Measurements from ENCODE around the gene CHN1.
A peak's percentile ranks its signal among the peaks of the same experiment; 100 is the strongest.

The CHN1 gene

GRCh38 chr2:174781298-174781697, 223.9 kb downstream of the CHN1 start:
- no peak for DNase-seq

DNA sequence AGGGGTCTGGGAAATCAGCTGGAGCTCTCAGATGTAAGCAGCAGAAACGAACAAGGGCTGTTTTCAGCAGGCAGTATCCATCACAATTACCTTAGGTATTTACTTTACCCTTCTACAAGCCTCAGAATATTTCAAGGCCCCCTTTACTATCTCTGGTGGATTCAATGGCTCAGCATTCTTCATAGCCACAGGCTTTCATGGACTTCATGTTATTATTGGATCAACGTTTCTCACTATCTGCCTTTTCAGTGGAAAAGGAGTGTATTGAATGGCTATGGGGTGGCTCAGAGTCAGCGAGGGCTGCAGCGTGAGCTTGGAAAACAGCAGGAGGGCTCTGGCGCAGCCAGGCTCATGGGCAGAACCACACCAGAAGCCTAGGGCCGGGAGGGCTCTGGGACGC, 224.3 kb downstream of the CHN1 start:
- DNase-seq: no peak

GRCh38 chr2:174780191-174780840, 224.9 kb downstream of the CHN1 start:
- peak in 1 of 2 donors; percentile 11 for DNase-seq

- peak in 1 of 2 donors; percentile 29 for DNase-seq
Observed at GRCh38 chr2:174779361-174779928, 225.7 kb downstream of the CHN1 start.

GRCh38 chr2:174778085-174778981, 226.8 kb downstream of the CHN1 start:
- peak; percentile 83 to 84 for DNase-seq

DNA sequence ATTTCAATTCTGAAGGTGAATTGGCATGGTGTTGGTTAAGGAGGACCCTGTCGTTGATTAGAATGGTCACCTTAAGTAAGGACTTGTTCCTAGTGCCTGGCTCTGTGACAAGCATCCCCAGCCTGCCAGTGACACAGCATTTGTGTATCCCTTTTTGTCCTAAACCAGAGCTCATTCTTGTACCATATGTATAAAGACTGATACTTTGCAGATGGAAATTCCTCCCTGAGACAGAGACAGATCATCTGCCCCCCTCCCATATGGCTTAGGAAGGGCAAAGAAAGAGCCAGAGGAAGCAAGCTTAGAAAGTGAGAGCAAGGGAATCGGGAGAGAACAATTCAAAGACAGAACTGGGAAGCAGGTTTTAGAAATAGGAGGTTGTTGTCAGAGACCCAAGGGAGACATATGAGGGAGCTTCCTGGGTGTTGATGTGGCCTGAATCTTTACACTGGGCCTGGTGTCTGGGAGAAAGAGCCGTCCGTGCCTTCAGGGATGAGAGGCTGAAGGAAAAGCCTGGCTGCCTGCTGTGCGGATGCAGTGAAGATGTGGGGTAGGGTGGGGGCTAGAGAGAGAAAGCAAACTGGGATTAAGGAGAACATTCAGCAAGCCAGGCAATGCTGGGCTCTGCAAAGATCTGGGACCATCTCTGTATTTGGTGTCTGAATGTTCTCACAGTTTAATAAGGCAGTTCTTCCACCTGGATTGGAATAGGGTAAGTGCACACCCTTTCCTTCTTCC, 227.7 kb downstream of the CHN1 start:
- no peak for DNase-seq

DNA sequence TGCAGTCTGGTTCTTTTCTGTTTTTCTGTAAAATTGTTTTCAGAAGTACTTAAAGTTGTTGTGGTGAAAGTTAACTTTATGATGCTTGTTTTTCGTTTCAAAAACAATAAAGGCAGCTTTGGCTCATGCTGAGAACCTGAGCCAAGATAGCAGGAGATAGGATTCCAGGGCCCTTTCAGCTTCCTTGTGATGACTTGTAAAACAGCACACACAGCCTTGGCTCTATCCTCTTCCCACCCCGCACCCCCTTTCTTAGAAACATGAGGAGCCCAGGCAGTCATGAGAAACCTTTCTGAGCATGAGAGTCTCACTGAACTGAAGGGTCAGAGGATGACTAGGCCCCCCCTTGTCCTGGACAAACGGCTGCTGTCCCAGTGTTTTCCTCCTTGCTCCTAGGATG, 228.5 kb downstream of the CHN1 start:
- DNase-seq: no peak

DNA sequence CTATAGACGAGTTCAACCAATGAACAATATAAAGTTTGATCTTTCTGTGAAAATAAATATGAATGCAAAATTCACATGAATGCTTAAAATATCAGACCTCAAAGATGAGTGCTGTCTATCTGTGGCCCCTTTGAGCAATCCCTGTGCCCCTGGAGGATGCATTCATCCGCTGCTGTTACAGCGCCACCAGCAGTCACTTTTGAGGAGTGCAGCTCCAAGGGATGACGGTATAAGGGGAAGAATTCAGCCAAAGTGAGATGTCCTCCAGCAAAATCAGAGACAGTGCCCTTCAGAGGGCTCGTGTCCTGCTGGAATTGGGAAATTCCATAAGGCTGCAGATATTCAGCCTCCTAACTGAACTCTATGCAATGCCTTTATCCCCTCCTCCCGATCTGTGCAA, 229.0 kb downstream of the CHN1 start:
- no peak for DNase-seq

DNA sequence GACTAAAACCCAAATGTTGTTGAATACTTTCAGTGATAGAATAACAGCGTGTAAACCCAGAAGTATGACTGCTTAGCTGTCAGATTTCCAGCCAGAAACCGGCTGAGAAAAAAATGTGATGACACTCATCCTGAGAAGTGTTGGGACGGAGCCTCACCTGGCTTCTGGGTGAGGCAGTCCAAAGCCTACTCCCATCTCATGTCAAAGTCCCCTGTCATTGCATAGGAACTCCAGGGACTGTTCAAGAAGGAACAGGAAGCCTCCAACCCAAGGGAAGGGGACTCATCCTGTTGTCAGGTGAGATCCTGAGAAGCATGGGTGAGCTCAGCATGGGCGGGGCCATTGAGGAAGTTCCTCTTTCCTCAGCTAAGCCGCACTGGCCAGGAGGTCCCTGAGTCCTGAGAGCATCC, 229.6 kb downstream of the CHN1 start:
- DNase-seq: no peak

GRCh38 chr2:174774886-174775285, 230.3 kb downstream of the CHN1 start:
- no peak for DNase-seq

DNA sequence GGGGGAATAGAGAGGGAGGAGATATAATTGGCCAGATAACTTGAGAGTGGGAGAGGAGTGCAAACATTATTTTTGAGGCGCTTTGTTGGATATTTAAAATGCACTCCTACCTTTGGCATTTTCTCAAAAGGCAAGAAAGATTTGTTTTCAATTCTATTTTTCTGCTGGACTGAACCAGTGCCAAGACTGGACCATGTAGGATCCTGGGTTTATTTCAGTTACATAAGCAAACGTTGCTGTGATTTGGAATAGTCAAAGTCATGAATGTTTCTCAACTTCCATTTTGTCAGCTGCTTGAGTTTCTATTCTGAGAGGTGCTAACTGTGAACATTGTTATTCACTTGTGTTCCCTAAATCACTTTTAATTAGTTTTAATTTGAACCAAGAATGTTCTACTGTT, 232.0 kb downstream of the CHN1 start:
- DNase-seq: no peak

DNA sequence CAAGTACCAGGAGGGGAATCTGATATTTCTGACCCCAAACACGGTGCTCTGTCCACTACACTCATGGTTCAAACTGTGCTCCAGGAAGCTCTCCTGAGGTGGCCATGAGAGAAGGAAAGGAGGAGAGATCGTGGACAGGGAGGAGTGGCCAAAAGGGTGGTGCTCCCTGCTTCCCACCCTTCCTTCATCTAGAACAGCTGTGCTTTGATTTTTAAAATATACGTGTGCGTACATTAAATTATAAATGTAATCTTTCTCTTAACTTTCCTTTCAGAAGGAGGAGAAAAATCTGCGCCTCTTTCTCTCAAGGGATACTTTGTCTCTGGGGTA, 232.7 kb downstream of the CHN1 start:
- DNase-seq: no peak

- peak; percentile 20 to 36 for DNase-seq
Observed at GRCh38 chr2:174771631-174772471, 233.3 kb downstream of the CHN1 start.

DNA sequence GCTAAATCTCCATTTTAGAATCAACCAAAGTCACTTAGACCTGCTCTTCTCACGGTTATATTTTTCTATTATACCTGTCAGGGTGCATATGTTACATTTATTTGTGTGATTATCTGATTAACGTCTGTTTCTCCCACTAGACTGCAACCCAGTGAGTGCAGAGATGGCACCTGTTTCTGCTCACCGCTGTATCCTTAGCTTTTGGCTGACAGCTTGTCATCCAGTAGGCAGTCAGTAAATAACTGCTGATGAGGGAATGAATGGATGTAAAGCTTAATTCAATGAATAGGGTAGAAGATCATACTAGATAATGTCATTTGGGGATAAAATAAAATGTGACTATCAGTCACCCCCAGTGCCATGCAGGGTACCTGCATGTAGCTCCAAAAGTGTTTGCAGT, 234.0 kb downstream of the CHN1 start:
- DNase-seq: no peak

GRCh38 chr2:174768557-174768956, 236.6 kb downstream of the CHN1 start:
- DNase-seq: no peak

DNA sequence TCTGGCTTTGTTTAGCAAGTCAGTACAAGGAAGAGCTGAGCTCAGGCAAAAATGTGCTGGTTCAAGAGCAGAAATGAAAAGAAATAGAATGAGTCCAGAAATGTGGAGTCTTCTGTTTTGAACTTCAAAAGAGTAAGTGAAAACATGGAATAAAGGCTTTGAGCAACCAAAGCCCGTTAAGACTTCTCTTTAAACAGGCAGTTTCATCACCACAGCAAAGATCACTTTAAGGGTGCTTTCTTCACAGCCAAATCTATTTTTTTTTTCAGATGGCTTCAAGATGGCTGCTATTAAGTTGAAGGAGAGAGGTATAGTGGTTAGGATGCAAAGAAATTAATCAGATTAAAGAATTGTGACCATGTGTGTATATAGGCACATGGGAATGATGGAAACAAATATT, 238.9 kb downstream of the CHN1 start:
- DNase-seq: no peak

- no peak for DNase-seq
Observed at GRCh38 chr2:174765576-174765975, 239.6 kb downstream of the CHN1 start.

- no peak for DNase-seq
Observed at GRCh38 chr2:174764280-174765255, 240.6 kb downstream of the CHN1 start, which contains the start of gene CHRNA1. Gene CHRNA1 (minus strand): TSS chr2:174764472. CDS start chr2:174764394, 78 bp downstream.

DNA sequence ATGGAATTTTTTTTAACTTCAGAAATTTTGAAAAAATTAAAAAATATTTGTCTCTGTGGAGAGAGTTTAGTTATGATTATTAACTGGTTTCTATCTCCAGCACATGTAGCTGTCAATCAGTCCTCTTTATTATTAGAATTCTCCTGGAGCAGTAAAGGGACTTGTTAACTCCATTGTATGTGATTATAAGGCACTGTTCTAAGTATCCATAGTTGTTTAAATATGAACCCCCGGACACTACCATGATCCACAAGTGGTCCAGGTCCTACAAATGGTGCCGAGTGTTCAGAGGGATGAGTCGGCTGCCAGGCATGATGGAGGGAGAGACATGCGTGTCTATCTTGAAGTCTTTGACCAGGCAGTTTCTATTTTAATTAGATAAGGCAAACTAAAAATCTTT, 241.4 kb downstream of the CHN1 start:
- no peak for DNase-seq

GRCh38 chr2:174762464-174762863, 242.7 kb downstream of the CHN1 start:
- DNase-seq: no peak

- no peak for DNase-seq
Observed at GRCh38 chr2:174761837-174762236, 243.3 kb downstream of the CHN1 start.

Measured in CD4-positive, alpha-beta T cell treated with Interleukin-4 for 1 hour (primary cell).